A549 (cell line): Measurements from ENCODE around the gene FAM228B. TPM values are rescaled to one million over a fixed set of nuclear protein-coding genes. Genes with fewer than 3 reads are reported as not detected.

Experiments
- ATOH8 ChIP-seq: fragments of 250-450 bp; sonication (Bioruptor Pico); IDR thresholded peaks from 2 replicates; pipeline ENCODE4 v1.5.0; 2020; ENCODE audit warnings: low read depth, mild to moderate bottlenecking, moderate library complexity
- BHLHE40 ChIP-seq: IDR thresholded peaks from 2 replicates; pipeline ENCODE4 v1.6.1; 2012; ENCODE audit warnings: low read depth, low read length, inconsistent platforms
- CBX2 ChIP-seq: fragments of 200-600 bp; sonication (generic); IDR thresholded peaks from 2 replicates; pipeline ENCODE4 v1.6.1; 2016; ENCODE audit warnings: low read depth, mild to moderate bottlenecking, borderline replicate concordance
- EHF ChIP-seq: fragments of 250-450 bp; sonication (Bioruptor Pico); IDR thresholded peaks from 2 replicates; pipeline ENCODE4 v1.5.0; 2020; ENCODE audit warnings: mild to moderate bottlenecking
- EP300 ChIP-seq, 2 experiments: fragments of >200 bp; sonication (Bioruptor Twin); formaldehyde crosslinking; IDR thresholded peaks; 2 replicates in 1 of 2; 3 replicates in 1 of 2; pipeline ENCODE4 v1.6.1; 2016 to 2017
- ESRRA ChIP-seq: fragments of 150-350 bp; IDR thresholded peaks from 2 replicates; pipeline ENCODE4 v1.6.1; 2014; ENCODE audit warnings: mild to moderate bottlenecking, low read length, borderline replicate concordance
- FOSL2 ChIP-seq, 2 experiments: fragments of 450-650 bp in 1 of 2; fragments of >200 bp in 1 of 2; sonication (Bioruptor Twin) in 1 of 2; formaldehyde crosslinking; IDR thresholded peaks; 2 replicates each; pipeline versions ENCODE4 v1.5.0 to v1.6.1; 2016 to 2020; ENCODE audit warnings: mild to moderate bottlenecking in 1 of 2, moderate library complexity in 1 of 2
- HDAC2 ChIP-seq: fragments of 200-600 bp; sonication (generic); IDR thresholded peaks from 2 replicates; pipeline ENCODE4 v1.6.1; 2016
- MAFK ChIP-seq: fragments of 450-650 bp; IDR thresholded peaks from 2 replicates; pipeline ENCODE4 v1.6.1; 2014; ENCODE audit not compliant: partially characterized antibody
- MAX ChIP-seq: IDR thresholded peaks from 2 replicates; pipeline ENCODE4 v1.6.1; 2012
- MYC ChIP-seq: IDR thresholded peaks from 2 replicates; pipeline ENCODE4 v1.6.1; 2012; ENCODE audit warnings: mild to moderate bottlenecking, inconsistent platforms, low read length, improper control_type of control experiment, borderline replicate concordance
- NR3C1 ChIP-seq: fragments of >200 bp; sonication (Bioruptor Twin); formaldehyde crosslinking; IDR thresholded peaks from 3 replicates; pipeline ENCODE4 v1.6.1; 2017
- PBX3 ChIP-seq: IDR thresholded peaks from 2 replicates; pipeline ENCODE4 v1.6.1; 2012
- POLR2AphosphoS2 ChIP-seq: conservative IDR thresholded peaks from 2 replicates; pipeline ENCODE4 v1.6.1; 2012; ENCODE audit warnings: low read length, improper control_type of control experiment, inconsistent platforms
- RFX5 ChIP-seq: fragments of 450-650 bp; IDR thresholded peaks from 2 replicates; pipeline ENCODE4 v1.7.1; 2014; ENCODE audit warnings: antibody characterized with exemption, mild to moderate bottlenecking, moderate library complexity
- RNF2 ChIP-seq: fragments of 200-600 bp; sonication (generic); IDR thresholded peaks from 2 replicates; pipeline ENCODE4 v1.6.1; 2016; ENCODE audit warnings: low read depth, mild to moderate bottlenecking, antibody characterized with exemption, moderate library complexity, borderline replicate concordance
- SREBF2 ChIP-seq: fragments of 450-650 bp; IDR thresholded peaks from 2 replicates; pipeline ENCODE4 v1.6.1; 2014; ENCODE audit warnings: mild to moderate bottlenecking, moderate library complexity
- USF2 ChIP-seq: fragments of 450-650 bp; IDR thresholded peaks from 2 replicates; pipeline ENCODE4 v1.6.1; 2014; ENCODE audit warnings: antibody characterized with exemption
- ZC3H11A ChIP-seq: fragments of 450-650 bp; IDR thresholded peaks from 2 replicates; pipeline ENCODE4 v1.6.1; 2014; ENCODE audit warnings: antibody characterized with exemption, mild to moderate bottlenecking
- ZFP36 ChIP-seq: fragments of 450-650 bp; IDR thresholded peaks from 2 replicates; pipeline ENCODE4 v1.6.1; 2014; ENCODE audit warnings: borderline replicate concordance; ENCODE audit not compliant: partially characterized antibody
- polyA plus RNA-seq, 4 experiments: library from polyadenylated mRNA; depleted of rRNA in 3 of 4; stranded (reverse); fragments of >200 nt; fragmentation: RNase III in 1 of 4; extraction: RNeasy Plus Mini Kit Qiagen cat#74134 plus additional on column Dnase treatment in 1 of 4; gene quantifications; 2 replicates in 3 of 4; 3 replicates in 1 of 4; pipeline ENCODE4 v1.2.3, GENCODE V29; 2011 to 2017
- TF ChIP-seq, protein P1 (sequence below): fragments of >200 bp; sonication (Bioruptor Twin); formaldehyde crosslinking; IDR thresholded peaks from 3 replicates; pipeline ENCODE4 v1.6.1; 2016
- TF ChIP-seq, protein P2 (sequence below): fragments of 200-600 bp; sonication (generic); IDR thresholded peaks from 2 replicates; pipeline ENCODE4 v1.6.1; 2016; ENCODE audit warnings: antibody characterized with exemption, mild to moderate bottlenecking, moderate library complexity

FAM228B gene
- polyA plus RNA-seq, 2 of the 4 experiments (the other 2 are of a cell fraction): 3.8 to 7.6 TPM

DNA sequence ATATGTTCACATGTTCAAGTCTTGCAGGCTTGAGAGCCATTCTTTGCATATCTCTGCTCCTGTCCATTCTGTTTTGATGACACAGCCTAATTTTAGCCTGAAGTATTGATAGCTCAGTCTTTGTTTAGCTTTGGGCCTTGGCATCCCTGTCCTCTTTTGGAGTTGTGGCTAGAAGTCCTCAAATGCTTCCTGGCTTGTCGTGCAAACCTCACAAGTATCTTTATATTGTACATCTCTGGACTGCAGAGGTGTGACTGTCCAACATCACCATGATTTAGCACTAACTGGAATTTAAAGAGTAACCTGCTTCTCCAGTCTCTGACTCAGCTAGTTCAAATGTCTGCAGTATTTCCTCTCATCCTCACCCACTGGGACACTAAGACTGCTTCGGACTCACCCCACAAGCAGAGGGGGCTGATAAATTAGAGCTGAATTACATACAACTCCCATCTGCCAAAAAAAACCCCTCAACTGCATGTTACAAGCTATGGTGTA is 11.8 kb upstream of the FAM228B start (continued):
- TF ChIP-seq SREBF2: no peak
- no peak for TF ChIP-seq RNF2
- TF ChIP-seq HDAC2: no peak
- no peak for TF ChIP-seq ESRRA
- no peak for TF ChIP-seq USF2
- no peak for TF ChIP-seq FOSL2 (IDR thresholded peaks at IDR 0.05)
- TF ChIP-seq FOSL2 (CRISPR knock-in tag; IDR thresholded peaks at IDR 0.05): no peak; the same call in 1 of the 2 replicates
- TF ChIP-seq RFX5: no peak
- peak in 1 of 2 experiments; percentile 27; a peak in 1 of 5 replicates for TF ChIP-seq EP300 (IDR thresholded peaks at IDR 0.05)
- TF ChIP-seq EHF (CRISPR knock-in tag): no peak
- TF ChIP-seq, protein P1, sequence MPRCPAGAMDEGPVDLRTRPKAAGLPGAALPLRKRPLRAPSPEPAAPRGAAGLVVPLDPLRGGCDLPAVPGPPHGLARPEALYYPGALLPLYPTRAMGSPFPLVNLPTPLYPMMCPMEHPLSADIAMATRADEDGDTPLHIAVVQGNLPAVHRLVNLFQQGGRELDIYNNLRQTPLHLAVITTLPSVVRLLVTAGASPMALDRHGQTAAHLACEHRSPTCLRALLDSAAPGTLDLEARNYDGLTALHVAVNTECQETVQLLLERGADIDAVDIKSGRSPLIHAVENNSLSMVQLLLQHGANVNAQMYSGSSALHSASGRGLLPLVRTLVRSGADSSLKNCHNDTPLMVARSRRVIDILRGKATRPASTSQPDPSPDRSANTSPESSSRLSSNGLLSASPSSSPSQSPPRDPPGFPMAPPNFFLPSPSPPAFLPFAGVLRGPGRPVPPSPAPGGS: no peak
- TF ChIP-seq ZC3H11A: no peak
- TF ChIP-seq ZFP36: no peak
- TF ChIP-seq MAFK: peak; percentile 96
- no peak for TF ChIP-seq NR3C1
- TF ChIP-seq, protein P2, sequence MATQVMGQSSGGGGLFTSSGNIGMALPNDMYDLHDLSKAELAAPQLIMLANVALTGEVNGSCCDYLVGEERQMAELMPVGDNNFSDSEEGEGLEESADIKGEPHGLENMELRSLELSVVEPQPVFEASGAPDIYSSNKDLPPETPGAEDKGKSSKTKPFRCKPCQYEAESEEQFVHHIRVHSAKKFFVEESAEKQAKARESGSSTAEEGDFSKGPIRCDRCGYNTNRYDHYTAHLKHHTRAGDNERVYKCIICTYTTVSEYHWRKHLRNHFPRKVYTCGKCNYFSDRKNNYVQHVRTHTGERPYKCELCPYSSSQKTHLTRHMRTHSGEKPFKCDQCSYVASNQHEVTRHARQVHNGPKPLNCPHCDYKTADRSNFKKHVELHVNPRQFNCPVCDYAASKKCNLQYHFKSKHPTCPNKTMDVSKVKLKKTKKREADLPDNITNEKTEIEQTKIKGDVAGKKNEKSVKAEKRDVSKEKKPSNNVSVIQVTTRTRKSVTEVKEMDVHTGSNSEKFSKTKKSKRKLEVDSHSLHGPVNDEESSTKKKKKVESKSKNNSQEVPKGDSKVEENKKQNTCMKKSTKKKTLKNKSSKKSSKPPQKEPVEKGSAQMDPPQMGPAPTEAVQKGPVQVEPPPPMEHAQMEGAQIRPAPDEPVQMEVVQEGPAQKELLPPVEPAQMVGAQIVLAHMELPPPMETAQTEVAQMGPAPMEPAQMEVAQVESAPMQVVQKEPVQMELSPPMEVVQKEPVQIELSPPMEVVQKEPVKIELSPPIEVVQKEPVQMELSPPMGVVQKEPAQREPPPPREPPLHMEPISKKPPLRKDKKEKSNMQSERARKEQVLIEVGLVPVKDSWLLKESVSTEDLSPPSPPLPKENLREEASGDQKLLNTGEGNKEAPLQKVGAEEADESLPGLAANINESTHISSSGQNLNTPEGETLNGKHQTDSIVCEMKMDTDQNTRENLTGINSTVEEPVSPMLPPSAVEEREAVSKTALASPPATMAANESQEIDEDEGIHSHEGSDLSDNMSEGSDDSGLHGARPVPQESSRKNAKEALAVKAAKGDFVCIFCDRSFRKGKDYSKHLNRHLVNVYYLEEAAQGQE: no peak
- TF ChIP-seq MYC: no peak
- no peak for TF ChIP-seq CBX2
- TF ChIP-seq BHLHE40: no peak
- TF ChIP-seq PBX3: no peak
- peak; percentile 18; the same call in 1 of the 2 replicates for TF ChIP-seq ATOH8 (CRISPR knock-in tag)
- TF ChIP-seq MAX: peak; percentile 38; the same call in 1 of the 2 replicates
- TF ChIP-seq POLR2AphosphoS2: no peak
